GM21423 (cell line): ENCODE data around the gene IQCH.

Experiments
- ATAC-seq: cut with Tn5 transposase; IDR thresholded peaks from one replicate; pipeline ENCODE4 v1.9.1; 2021; ENCODE audit warnings: mild to moderate bottlenecking, moderate library complexity; ENCODE audit not compliant: unreplicated experiment

IQCH gene

DNA sequence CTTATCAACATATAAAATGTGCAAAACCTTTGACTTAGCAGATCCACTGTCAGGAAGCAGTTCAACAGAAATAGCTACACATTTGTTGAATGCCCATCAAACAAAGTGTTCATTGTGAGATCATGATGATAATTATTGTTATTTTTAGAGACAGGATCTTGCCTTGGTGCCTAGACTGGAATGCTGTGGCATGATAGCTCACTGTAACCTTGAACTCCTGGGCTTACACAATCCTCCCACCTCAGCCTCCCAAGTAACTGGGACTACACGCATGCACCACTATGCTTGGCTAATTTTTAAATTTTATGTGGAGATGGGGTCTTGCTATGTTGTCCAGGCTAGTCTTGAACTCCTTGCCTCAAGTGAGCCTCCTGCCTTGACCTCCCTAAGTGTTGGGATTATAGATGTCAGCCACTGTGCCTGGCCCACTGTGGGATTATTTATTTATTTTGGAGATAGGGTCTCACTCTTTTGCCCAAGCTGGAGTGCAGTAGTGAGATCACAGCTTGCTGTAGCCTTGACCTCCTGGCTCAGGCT is 296.7 kb downstream of the IQCH start:
- no peak for ATAC-seq
